HL-60 (cell line): Measurements from ENCODE around the gene VAMP2.

Experiments used
- POLR2AphosphoS5 ChIP-seq: IDR thresholded peaks from 2 replicates; pipeline ENCODE4 v1.6.1; 2012; ENCODE audit warnings: low read depth
- TF ChIP-seq, protein P1 (sequence below): IDR thresholded peaks from one replicate; pipeline ENCODE4 v1.5.1; 2011; ENCODE audit warnings: low read length, control low read depth, inconsistent platforms; ENCODE audit not compliant: insufficient read depth

DNA sequence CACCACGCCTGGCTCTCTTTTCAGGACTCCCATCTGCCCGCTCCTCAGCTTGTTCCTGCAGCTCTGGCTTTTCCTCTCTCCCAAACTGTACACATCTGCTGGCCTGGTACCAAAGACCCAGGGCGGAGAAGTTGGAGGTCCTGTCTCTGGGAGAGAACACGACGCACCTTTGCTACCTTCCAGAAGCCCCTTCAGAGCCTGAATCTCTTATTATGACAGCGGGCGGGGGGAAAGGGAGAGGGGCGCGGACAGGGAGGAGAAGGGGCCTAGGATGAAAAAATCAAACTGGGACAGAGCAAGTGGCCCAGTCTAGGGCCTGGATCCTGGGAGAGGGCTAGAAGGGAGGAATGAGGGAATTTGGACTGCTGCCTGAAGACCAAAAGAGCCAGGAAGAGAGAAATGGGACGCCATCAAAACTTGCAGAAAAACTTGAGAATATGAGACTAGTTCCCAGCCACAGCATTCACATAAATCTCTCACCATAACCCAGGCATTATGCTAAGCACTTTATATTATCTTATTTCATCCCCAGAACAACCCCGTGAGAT is 8.1 kb downstream of the VAMP2 start:
- TF ChIP-seq, protein P1, sequence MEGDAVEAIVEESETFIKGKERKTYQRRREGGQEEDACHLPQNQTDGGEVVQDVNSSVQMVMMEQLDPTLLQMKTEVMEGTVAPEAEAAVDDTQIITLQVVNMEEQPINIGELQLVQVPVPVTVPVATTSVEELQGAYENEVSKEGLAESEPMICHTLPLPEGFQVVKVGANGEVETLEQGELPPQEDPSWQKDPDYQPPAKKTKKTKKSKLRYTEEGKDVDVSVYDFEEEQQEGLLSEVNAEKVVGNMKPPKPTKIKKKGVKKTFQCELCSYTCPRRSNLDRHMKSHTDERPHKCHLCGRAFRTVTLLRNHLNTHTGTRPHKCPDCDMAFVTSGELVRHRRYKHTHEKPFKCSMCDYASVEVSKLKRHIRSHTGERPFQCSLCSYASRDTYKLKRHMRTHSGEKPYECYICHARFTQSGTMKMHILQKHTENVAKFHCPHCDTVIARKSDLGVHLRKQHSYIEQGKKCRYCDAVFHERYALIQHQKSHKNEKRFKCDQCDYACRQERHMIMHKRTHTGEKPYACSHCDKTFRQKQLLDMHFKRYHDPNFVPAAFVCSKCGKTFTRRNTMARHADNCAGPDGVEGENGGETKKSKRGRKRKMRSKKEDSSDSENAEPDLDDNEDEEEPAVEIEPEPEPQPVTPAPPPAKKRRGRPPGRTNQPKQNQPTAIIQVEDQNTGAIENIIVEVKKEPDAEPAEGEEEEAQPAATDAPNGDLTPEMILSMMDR: no peak
- no peak for TF ChIP-seq POLR2AphosphoS5
